ENCODE results near the gene LIN52.

The LIN52 gene

GRCh38 chr14:74195623-74196022 is 110.9 kb downstream of the LIN52 start:
- no peak for DNase-seq

- no peak for DNase-seq
Observed at GRCh38 chr14:74198441-74199234, 113.9 kb downstream of the LIN52 start.

DNA sequence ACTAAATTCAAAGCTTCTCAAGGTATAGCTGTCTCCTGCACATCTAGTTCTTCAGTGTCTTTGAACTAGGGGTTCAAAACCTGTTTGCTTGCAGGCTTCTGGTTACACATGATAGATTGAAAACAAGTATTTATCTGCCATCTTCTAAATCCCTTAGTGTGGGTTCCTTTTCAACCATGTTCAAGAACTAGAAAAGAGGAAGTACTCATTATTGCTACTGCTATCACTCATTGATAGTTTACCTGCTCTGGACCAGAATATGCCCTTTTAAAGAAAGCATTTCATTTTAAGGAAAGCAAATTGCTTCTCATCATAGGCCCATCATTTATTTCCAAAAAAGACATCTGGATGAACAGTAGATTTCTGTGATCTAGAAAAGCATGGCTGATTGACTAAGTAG is 117.4 kb downstream of the LIN52 start:
- DNase-seq: no peak

DNA sequence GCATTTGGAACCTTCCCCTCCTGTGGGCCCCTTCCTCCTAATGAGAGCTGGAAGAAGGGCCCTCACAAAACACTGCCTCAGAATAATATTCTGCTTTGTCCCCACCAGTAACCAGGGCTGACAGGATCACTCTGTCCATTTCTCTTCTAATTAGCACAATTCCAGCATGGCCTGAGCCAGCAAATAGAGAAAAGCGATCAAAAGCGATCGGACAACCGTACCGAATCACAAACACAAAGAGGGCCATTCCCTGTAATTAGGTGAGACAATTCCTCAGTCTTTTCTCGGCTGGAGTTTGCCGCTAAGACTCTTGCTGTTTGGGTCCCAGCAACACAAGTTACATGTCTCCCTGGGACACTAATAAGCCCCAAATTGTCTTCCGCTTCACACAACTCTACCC is 118.9 kb downstream of the LIN52 start:
- no peak for DNase-seq

DNA sequence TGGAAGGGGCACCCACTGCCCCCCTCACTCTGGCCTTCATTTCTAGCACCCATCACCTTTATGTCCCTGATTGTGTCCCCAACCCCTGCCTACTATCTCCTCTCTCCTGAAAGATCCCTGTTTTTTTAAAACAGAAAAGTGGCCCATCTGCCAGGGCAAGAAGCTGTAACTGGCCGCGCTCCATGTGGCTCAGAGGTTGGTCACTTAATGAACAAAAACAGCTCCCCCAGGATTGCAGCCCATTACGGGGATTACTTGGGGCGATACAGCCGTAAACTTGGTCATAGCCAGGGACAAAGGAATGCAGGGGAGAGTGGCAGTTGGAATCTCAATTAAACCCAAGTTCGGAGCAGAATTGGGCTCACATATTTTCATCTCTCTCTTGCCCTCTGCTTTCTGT is 119.7 kb downstream of the LIN52 start:
- no peak for DNase-seq

- no peak for DNase-seq
Observed at GRCh38 chr14:74205882-74206281, 121.1 kb downstream of the LIN52 start.

- DNase-seq: no peak
Observed at GRCh38 chr14:74207943-74208342, 123.2 kb downstream of the LIN52 start.

- DNase-seq: no peak
Observed at GRCh38 chr14:74208642-74209041, 123.9 kb downstream of the LIN52 start.

DNA sequence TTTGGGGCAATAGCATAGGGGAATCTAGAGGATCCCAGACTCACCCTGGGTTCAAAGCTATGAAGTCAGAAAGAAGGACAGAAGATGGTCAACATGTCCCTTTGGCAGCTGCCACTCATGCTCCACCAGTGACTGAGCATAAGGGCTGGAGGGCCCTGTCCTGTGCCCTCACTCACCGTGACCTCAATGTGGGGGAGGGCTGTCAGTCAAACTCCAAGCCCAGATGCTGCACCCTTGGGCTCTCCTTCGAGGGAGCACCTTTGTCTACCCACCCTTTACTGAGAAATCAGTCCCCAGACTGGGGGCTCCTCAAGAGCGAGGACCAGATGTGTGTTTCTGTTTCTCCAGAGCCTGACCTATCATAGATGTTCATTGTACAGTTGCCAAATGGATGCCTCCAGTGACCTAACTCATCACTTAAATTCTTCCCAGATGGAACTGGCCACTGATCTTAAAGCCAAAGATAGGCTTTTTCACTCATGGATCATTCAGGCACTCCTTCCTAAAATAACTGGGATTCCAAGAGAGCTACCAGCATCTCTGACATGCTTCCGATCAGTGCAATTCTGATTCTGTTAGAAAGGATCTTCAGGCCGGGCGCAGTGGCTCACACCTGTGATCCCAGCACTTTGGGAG is 127.3 kb downstream of the LIN52 start:
- no peak for DNase-seq

- DNase-seq: no peak
Observed at GRCh38 chr14:74213907-74214803, 129.4 kb downstream of the LIN52 start.

GRCh38 chr14:74216671-74217070 is 131.9 kb downstream of the LIN52 start:
- no peak for DNase-seq

GRCh38 chr14:74217672-74218448 is 133.1 kb downstream of the LIN52 start:
- DNase-seq: peak; percentile 85

DNA sequence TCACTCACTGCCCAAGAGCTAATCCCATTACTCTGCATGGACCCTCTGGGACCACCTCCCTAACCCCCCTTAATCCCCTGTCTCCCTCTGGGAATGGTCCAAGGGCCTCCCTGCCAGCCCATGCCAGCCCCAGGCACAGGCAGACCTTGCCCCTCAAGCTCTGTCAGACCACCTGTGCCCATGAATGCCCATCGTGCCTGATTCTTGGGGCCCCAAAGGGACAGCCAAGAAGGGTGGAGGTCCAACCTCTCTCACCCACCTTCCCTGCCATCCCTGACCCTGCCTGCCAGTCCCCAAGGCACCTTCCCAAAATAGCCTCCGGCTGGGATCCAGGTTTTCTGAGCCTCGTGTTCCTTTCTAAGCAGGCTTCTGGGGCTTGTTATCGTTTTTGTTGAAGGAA is 133.7 kb downstream of the LIN52 start:
- no peak for DNase-seq

GRCh38 chr14:74219277-74220205 is 134.8 kb downstream of the LIN52 start:
- no peak for DNase-seq

DNA sequence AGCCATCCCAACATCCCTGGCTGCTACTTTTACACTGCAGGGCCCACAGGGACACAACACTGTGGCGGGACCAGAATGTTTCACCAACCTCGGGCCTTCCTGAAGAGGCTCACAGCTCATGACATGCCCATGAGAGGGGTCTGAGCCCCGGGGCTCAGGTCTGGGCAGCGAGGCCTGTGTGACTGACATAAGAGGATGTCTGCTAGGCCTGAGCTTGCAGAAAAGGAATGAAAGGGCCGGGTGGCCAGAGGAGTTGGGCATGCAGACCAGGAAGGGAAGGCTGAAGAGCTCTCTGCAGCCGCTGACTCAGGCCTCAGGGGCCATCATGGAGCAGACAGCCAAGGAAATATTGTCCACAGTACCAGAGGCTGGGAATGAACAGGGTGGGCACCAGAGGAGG is 136.2 kb downstream of the LIN52 start:
- no peak for DNase-seq

GRCh38 chr14:74221741-74222140 is 137.0 kb downstream of the LIN52 start:
- DNase-seq: no peak

DNA sequence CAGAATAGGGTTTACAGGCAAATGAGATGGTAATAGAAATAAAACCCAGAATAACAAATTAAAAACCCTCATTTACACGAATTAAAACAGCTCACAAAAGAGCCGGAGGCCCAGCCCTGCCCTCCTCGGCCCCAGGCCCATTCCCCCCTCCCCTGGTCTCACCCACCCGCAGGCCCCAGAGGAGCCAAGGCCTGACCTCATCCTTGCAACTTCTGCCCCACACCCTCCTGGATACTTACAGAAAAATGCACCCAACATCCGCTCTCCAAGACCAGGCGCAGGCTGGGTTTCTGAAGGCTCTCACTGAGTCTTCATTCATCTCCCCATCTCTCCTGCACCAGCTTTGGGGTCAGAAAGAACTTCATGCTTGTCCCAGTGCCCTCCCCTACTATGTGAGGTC is 138.3 kb downstream of the LIN52 start:
- no peak for DNase-seq

- no peak for DNase-seq
Observed at GRCh38 chr14:74231784-74232183, 147.0 kb downstream of the LIN52 start.

GRCh38 chr14:74235017-74235416 is 150.3 kb downstream of the LIN52 start:
- no peak for DNase-seq

DNA sequence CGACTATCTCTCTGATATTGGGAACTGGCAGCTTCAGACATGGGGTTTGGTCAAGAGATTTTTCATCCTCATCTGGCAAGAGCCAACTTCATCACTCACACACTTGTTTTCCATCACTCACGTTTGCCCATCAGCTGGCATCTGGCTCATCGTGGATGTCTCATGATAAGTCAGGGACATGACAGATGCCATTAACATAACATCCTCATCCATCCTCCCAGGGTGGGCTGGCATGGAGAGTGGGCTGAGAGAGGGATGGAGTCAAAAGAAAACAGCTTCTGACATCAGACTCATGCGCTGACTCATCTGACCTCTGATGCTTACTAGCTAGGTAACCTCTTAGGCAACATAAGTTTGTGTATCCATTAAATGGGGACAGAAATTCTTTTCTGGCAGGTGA is 152.7 kb downstream of the LIN52 start:
- DNase-seq: no peak

GRCh38 chr14:74238974-74239847 is 154.5 kb downstream of the LIN52 start, which contains the start of gene VSX2:
VSX2 (plus strand) TSS chr14:74239449; CDS start chr14:74239562, 113 bp downstream.
- no peak for DNase-seq
